ENCODE measurements around the gene DMTF1.
"Not testable (repeated sequence)": the region's sequence is repeated elsewhere in the genome, so short reads cannot be mapped to it uniquely, and the experiment has no call there.

DMTF1 gene

GRCh38 chr7:87220734-87221215 lies 68.5 kb downstream of the DMTF1 start:
- FAIRE-seq (no peak), DNase-seq (ENCODE audit: insufficient read length, low spot score) (no peak)
- TF ChIP-seq CTCF (IDR thresholded peaks at IDR 0.05; ENCODE audit: insufficient read depth, missing control alignments): no peak

- no peak for TF ChIP-seq CTCF (IDR thresholded peaks at IDR 0.05; ENCODE audit: insufficient read depth, missing control alignments)
- no peak for FAIRE-seq
These were observed 71.4 kb downstream of the DMTF1 start for GRCh38 chr7:87223666-87224065.

GRCh38 chr7:87225696-87226095 lies 73.4 kb downstream of the DMTF1 start:
- DNase-seq (ENCODE audit: insufficient read length, low spot score) (no peak), FAIRE-seq (no peak)
- TF ChIP-seq CTCF (IDR thresholded peaks at IDR 0.05; ENCODE audit: insufficient read depth, missing control alignments): no peak

More at GRCh38 chr7:87223666-87224065, 71.4 kb downstream of the DMTF1 start:
- DNase-seq (ENCODE audit: insufficient read length, low spot score): no peak

GRCh38 chr7:87226495-87226894 lies 74.2 kb downstream of the DMTF1 start:
- no peak for TF ChIP-seq CTCF (IDR thresholded peaks at IDR 0.05; ENCODE audit: insufficient read depth, missing control alignments)
- FAIRE-seq (no peak), DNase-seq (ENCODE audit: insufficient read length, low spot score) (no peak)

- no peak for TF ChIP-seq CTCF (IDR thresholded peaks at IDR 0.05; ENCODE audit: insufficient read depth, missing control alignments)
- DNase-seq (ENCODE audit: insufficient read length, low spot score): no peak
- no peak for FAIRE-seq
These were observed 79.0 kb downstream of the DMTF1 start for GRCh38 chr7:87231258-87231657.

GRCh38 chr7:87231711-87232110 lies 79.5 kb downstream of the DMTF1 start:
- peak; percentile 92 for FAIRE-seq
- no peak for TF ChIP-seq CTCF (IDR thresholded peaks at IDR 0.05; ENCODE audit: insufficient read depth, missing control alignments)
- DNase-seq (ENCODE audit: insufficient read length, low spot score): peak; percentile 38

GRCh38 chr7:87234949-87235348 lies 82.7 kb downstream of the DMTF1 start:
- no peak for TF ChIP-seq CTCF (IDR thresholded peaks at IDR 0.05; ENCODE audit: insufficient read depth, missing control alignments)
- no peak for FAIRE-seq
- DNase-seq (ENCODE audit: insufficient read length, low spot score): no peak

- not testable (repeated sequence) for FAIRE-seq; DNase-seq (ENCODE audit: insufficient read length, low spot score)
These were observed 86.3 kb downstream of the DMTF1 start for GRCh38 chr7:87238464-87239051.

GRCh38 chr7:87245671-87246070 lies 93.4 kb downstream of the DMTF1 start:
- FAIRE-seq: not testable (repeated sequence)

More at GRCh38 chr7:87245671-87246070, 93.4 kb downstream of the DMTF1 start:
- not testable (repeated sequence) for DNase-seq (ENCODE audit: insufficient read length, low spot score)

Measured in D721Med (cell line).